ENCODE data around the gene XG. TPM values are rescaled to one million over a fixed set of nuclear protein-coding genes. Genes with fewer than 3 reads are reported as not detected.

XG gene
- total RNA-seq, 1 experiment from 2014 or later = 1.0 TPM

GRCh38 chrX:2781226-2781571, 29.4 kb downstream of the XG start:
- ATAC-seq (peak; percentile 12), DNase-seq (ENCODE audit: low spot score) (no peak)
- H3K4me3 Mint-ChIP-seq = no peak overlapping the region
- peaks cover 79% of the 10 kb centered on the region for H3K4me1 Mint-ChIP-seq
- H3K27ac Mint-ChIP-seq = peak overlapping the region; percentile 98
- no peaks in the 10 kb centered on the region for H3K36me3 Mint-ChIP-seq
- CTCF ChIA-PET = interaction anchor here (0.6 kb wide), 1 partner anchor 94 kb away, joined by 4 read pairs; no protein-coding TSS in a partner anchor
- TF ChIP-seq ZNF532 (CRISPR knock-in tag; IDR thresholded peaks at IDR 0.05; ENCODE audit: borderline replicate concordance) (no peak), ZNF281 (CRISPR knock-in tag; IDR thresholded peaks at IDR 0.05) (no peak), PRRX2 (CRISPR knock-in tag; IDR thresholded peaks at IDR 0.05) (no peak), ARID4B (CRISPR knock-in tag; IDR thresholded peaks at IDR 0.05; ENCODE audit: borderline replicate concordance) (no peak), GABPB1 (CRISPR knock-in tag; IDR thresholded peaks at IDR 0.05) (no peak), ATF1 (CRISPR knock-in tag; IDR thresholded peaks at IDR 0.05) (no peak), IRF2 (CRISPR knock-in tag; IDR thresholded peaks at IDR 0.05; ENCODE audit: borderline replicate concordance, low read depth) (no peak), SP1 (CRISPR knock-in tag; conservative IDR thresholded peaks at IDR 0.05) (no peak), AFF4 (CRISPR knock-in tag; IDR thresholded peaks at IDR 0.05; ENCODE audit: borderline replicate concordance) (no peak), JAZF1 (CRISPR knock-in tag; IDR thresholded peaks at IDR 0.05) (no peak), ZBTB43 (CRISPR knock-in tag; IDR thresholded peaks at IDR 0.05) (no peak), ZNF396 (CRISPR knock-in tag; IDR thresholded peaks at IDR 0.05; ENCODE audit: borderline replicate concordance) (no peak), TEAD4 (CRISPR knock-in tag; IDR thresholded peaks at IDR 0.05) (no peak), USF1 (CRISPR knock-in tag; IDR thresholded peaks at IDR 0.05) (no peak), PREB (CRISPR knock-in tag; IDR thresholded peaks at IDR 0.05; ENCODE audit: borderline replicate concordance) (no peak), ZNF219 (CRISPR knock-in tag; IDR thresholded peaks at IDR 0.05; ENCODE audit: borderline replicate concordance) (no peak), ELF4 (CRISPR knock-in tag; IDR thresholded peaks at IDR 0.05; ENCODE audit: low read depth) (no peak), FOXJ3 (CRISPR knock-in tag; IDR thresholded peaks at IDR 0.05; ENCODE audit: borderline replicate concordance) (no peak)
- H3K27me3 Mint-ChIP-seq (ENCODE audit: low read depth) = no peaks in the 10 kb centered on the region
- no peaks in the 10 kb centered on the region for H3K9me3 Mint-ChIP-seq
- POLR2A ChIA-PET = interaction anchor here (0.6 kb wide), 1 partner anchor 87 kb away, joined by 5 read pairs; no protein-coding TSS in a partner anchor
